Heart left ventricle (tissue), 16 donors: Measurements from ENCODE around the gene FSTL4. TPM values are rescaled to one million over a fixed set of nuclear protein-coding genes. Genes with fewer than 3 reads are reported as not detected.
A peak's percentile ranks its signal among the peaks of the same experiment; 100 is the strongest.

ENCODE experiments used
- ATAC-seq, 4 donors: fragments of 200-7000 bp; cut with Tn5 transposase; one replicate each; pipeline ENCODE4 v1.9.1; 2020 to 2022; ENCODE audit warnings: moderate library complexity in 4 of 4, mild to moderate bottlenecking in 3 of 4, moderate number of reproducible peaks in 1 of 4
- DNase-seq, 5 donors: peaks; one replicate each; pipeline ENCODE4 v3.0.0-alpha.2; 2020
- H3K27ac ChIP-seq, 12 donors: fragments of 200-600 bp; sonication (generic) in 4 of 12; one replicate each; pipeline versions ENCODE4 v1.5.0 to v1.8.0; 2016 to 2022; ENCODE audit warnings: mild to moderate bottlenecking in 2 of 12
- H3K27me3 ChIP-seq, 9 donors: fragments of 200-600 bp; sonication (generic) in 2 of 9; one replicate each; pipeline versions ENCODE4 v1.5.1 to v1.8.0; 2016 to 2022; ENCODE audit warnings: mild to moderate bottlenecking in 3 of 9
- H3K36me3 ChIP-seq, 9 donors: fragments of 200-600 bp; sonication (generic) in 2 of 9; one replicate each; pipeline versions ENCODE4 v1.5.0 to v1.8.0; 2018 to 2022; ENCODE audit warnings: mild to moderate bottlenecking in 2 of 9
- H3K4me1 ChIP-seq, 12 donors: fragments of 200-600 bp; sonication (generic) in 4 of 12; one replicate each; pipeline versions ENCODE4 v1.5.0 to v1.8.0; 2016 to 2022; ENCODE audit warnings: mild to moderate bottlenecking in 3 of 12
- H3K4me3 ChIP-seq, 12 donors: fragments of 200-600 bp; sonication (generic) in 4 of 12; one replicate each; pipeline versions ENCODE4 v1.5.0 to v1.8.0; 2017 to 2022; ENCODE audit warnings: mild to moderate bottlenecking in 9 of 12, moderate library complexity in 4 of 12
- H3K9me3 ChIP-seq, 12 donors: fragments of 200-600 bp; sonication (generic) in 4 of 12; one replicate each; pipeline versions ENCODE4 v1.5.0 to v1.8.0; 2016 to 2022; ENCODE audit warnings: mild to moderate bottlenecking in 1 of 12
- CTCF ChIP-seq, 12 donors: fragments of 200-600 bp; sonication (generic) in 4 of 12; IDR thresholded peaks; one replicate each; pipeline versions ENCODE4 v1.5.0 to v1.8.0; 2018 to 2022; ENCODE audit warnings: antibody characterized with exemption in 12 of 12, mild to moderate bottlenecking in 5 of 12
- POLR2A ChIP-seq, 2 donors: fragments of 450-650 bp; IDR thresholded peaks; one replicate each; pipeline ENCODE4 v1.6.1; 2017; ENCODE audit warnings: antibody characterized with exemption in 2 of 2, mild to moderate bottlenecking in 2 of 2, moderate library complexity in 2 of 2
- WGBS, 4 donors: extraction: QIAGEN DNeasy Blood & Tissue Kit in 2 of 4; methylation state at CpG; one replicate each; pipeline versions ENCODE4 v1.1.5 to v1.1.7; 2013 to 2018; 5-methylcytosine and 5-hydroxymethylcytosine counted together
- intact Hi-C, 10 donors: fragments of 100-400 bp; cut with DNase I; formaldehyde crosslinking; loops; one replicate each; pipeline versions ENCODE4 v1.11.1 to v1.14.2; 2022
- long read RNA-seq, 3 donors: library from polyadenylated mRNA; unstranded; transcript quantifications; one replicate each; pipeline ENCODE4 v2.0.0, GENCODE V29; 2020 to 2021
- polyA plus RNA-seq, 2 donors: library from polyadenylated mRNA; stranded (reverse); fragments of 200-250 nt; gene quantifications; one replicate each; pipeline ENCODE4 v1.2.3, GENCODE V29; 2013
- total RNA-seq, 9 donors: library from RNA; depleted of rRNA in 2 of 9; stranded (reverse); fragments of >200 nt in 2 of 9; fragmentation: NEBNext Ultra II Directional in 3 of 9; extraction: Animal tissue kit (Norgen Biotek cat#: 25700) in 3 of 9; gene quantifications; one replicate each; pipeline versions ENCODE4 v1.1.0 to v1.2.4, GENCODE V29; 2016 to 2023
- donor health status: ischemic (EF 13 %, LVEDD 7.1; RV severe dilation, severe dysfunction).
- donor health status: healthy with polysubstance abuse.
- donor health status: DM: no; HTN: yes; CAD: no.
- donor health status: DM: no; HTN: no; CAD: no.
- donor health status: ischemic (EF 25% LVEDD 6.9; RV normal size, moderate dysfunction).
- donor health status: ischemic (EF 25% LVEDD 5.7; RV mildly dilated, moderate dysfunction).
- donor health status: healthy.
- donor health status: DM: yes; HTN: yes; CAD: no.
- donor health status: ischemic (EF 35%, LVEDD 5.7; RV mildly dilated, moderate dysfunction).
- donor health status: nonischemic (EF 11% LVEDD 7.7; RV severe dilation, severe dysfunction).
- donor health status: DM: yes; HTN: yes; CAD: no.
- donor health status: PGD.
- donor health status: ischemic (EF 29% LVEDD 5.4; RV normal size, mild dysfunction).
- donor health status: nonischemic (EF 23%, LVEDD 6.1; RV moderate dilation, normal function).

The FSTL4 gene
- total RNA-seq: under 1 TPM in 4 of 9 donors, not detected in 5; 0.11 to 0.39 (median 0.24) TPM
- under 1 TPM in 1 of 2 donors, not detected in 1; 0.01 TPM for polyA plus RNA-seq
- long read RNA-seq, donor 1: 0 reads
- long read RNA-seq, donor 2: 0 reads
- long read RNA-seq, donor 3: 0 reads

- WGBS, 4 donors: 0 to 3% (median 2%) methylated on average over 8 to 74 of the region's 74 CpGs
- Histone ChIP-seq H3K27me3 (peaks cover 12 to 86% (median 48%) of the 10 kb centered on the region in 9 donors), H3K36me3 (no peaks in the 10 kb centered on the region), H3K4me1 (peaks cover 10 to 29% (median 15%) of the 10 kb centered on the region in 12 donors), H3K4me3 (peak within 1 kb of the TSS in 11 of 12 donors; percentile 5 to 46 (median 38)), H3K9me3 (no peaks in the 10 kb centered on the region), H3K27ac (no peak within 1 kb of the TSS)
- ATAC-seq (peak in 3 of 4 donors; percentile 49 to 65 (median 63)), DNase-seq (peak in 1 of 5 donors; percentile 68)
- intact Hi-C loops: loop anchor here in 7 of 10 donors (5.0 to 10.0 kb wide), 3 partner anchors 190 to 500 kb away; no protein-coding TSS in a partner anchor
- TF ChIP-seq CTCF (IDR thresholded peaks at IDR 0.05) (peak in 1 of 12 donors; percentile 14), POLR2A (IDR thresholded peaks at IDR 0.05) (no peak)
These were observed at the start of gene FSTL4 for GRCh38 chr5:133612249-133612860. Gene FSTL4 (minus strand): TSS chr5:133612541.

GRCh38 chr5:133661389-133661788 lies 49.0 kb upstream of the FSTL4 start:
- H3K4me3 ChIP-seq: no peak overlapping the region
- ATAC-seq (no peak), DNase-seq (no peak)
- H3K27ac ChIP-seq: no peak overlapping the region
- intact Hi-C loops: no loop called here
- H3K4me1 ChIP-seq: no peaks in the 10 kb centered on the region
- H3K9me3 ChIP-seq: no peaks in the 10 kb centered on the region
- H3K27me3 ChIP-seq: peaks cover 0 to 6% (median 0%) of the 10 kb centered on the region in 9 donors
- H3K36me3 ChIP-seq: no peaks in the 10 kb centered on the region
- no peak for TF ChIP-seq POLR2A (IDR thresholded peaks at IDR 0.05)
- no peak for TF ChIP-seq CTCF (IDR thresholded peaks at IDR 0.05)
- 86 to 94% (median 93%) methylated on average over 2 of the region's 2 CpGs for WGBS, 4 donors

GRCh38 chr5:133658327-133658726 lies 46.0 kb upstream of the FSTL4 start:
- Histone ChIP-seq H3K9me3 (no peaks in the 10 kb centered on the region), H3K4me3 (no peak overlapping the region), H3K27me3 (peaks cover 0 to 6% (median 0%) of the 10 kb centered on the region in 9 donors), H3K36me3 (no peaks in the 10 kb centered on the region), H3K4me1 (no peaks in the 10 kb centered on the region), H3K27ac (no peak overlapping the region)
- WGBS, 4 donors: 39 to 49% (median 46%) methylated on average over 1 of the region's 1 CpG
- ATAC-seq (no peak), DNase-seq (no peak)
- TF ChIP-seq POLR2A (IDR thresholded peaks at IDR 0.05) (no peak), CTCF (IDR thresholded peaks at IDR 0.05) (no peak)
- intact Hi-C loops: no loop called here

GRCh38 chr5:133657036-133657435 lies 44.7 kb upstream of the FSTL4 start:
- peaks cover 0 to under 1% (median 0%) of the 10 kb centered on the region in 12 donors for H3K9me3 ChIP-seq
- 78 to 89% (median 85%) methylated on average over 5 of the region's 5 CpGs for WGBS, 4 donors
- DNase-seq (no peak), ATAC-seq (no peak)
- H3K4me1 ChIP-seq: no peaks in the 10 kb centered on the region
- peaks cover 0 to 6% (median 0%) of the 10 kb centered on the region in 9 donors for H3K27me3 ChIP-seq
- H3K27ac ChIP-seq: no peak overlapping the region
- intact Hi-C loops: no loop called here
- TF ChIP-seq CTCF (IDR thresholded peaks at IDR 0.05) (no peak), POLR2A (IDR thresholded peaks at IDR 0.05) (no peak)
- no peaks in the 10 kb centered on the region for H3K36me3 ChIP-seq
- H3K4me3 ChIP-seq: no peak overlapping the region
